ENCODE measurements around the gene WDR1.

WDR1 gene

GRCh38 chr4:10099499-10100325 lies 16.9 kb downstream of the WDR1 start:
- no peak for DNase-seq (ENCODE audit: low read depth, low spot score)

DNA sequence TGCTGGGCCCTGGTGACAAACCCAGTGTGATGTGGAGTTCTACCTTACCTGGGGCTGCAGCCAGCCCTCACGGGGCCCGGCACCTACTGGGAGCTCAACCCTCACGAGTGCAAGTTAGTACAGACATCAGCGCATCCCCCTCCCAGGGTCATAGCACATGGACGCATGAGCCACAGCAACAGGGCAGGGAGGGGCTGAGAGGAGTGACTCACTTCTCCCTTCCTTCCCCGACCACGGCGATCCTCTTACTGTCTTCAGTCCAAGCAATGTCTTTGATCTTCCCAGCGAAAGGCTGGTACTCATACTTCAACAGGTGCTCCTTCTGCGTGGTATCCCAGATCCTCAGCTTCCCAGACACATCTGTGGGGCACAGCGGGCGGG lies 17.8 kb downstream of the WDR1 start:
- DNase-seq (ENCODE audit: low read depth, low spot score): peak; percentile 67

GRCh38 chr4:10097906-10098779 lies 18.5 kb downstream of the WDR1 start:
- DNase-seq (ENCODE audit: low read depth, low spot score): peak; percentile 64

- no peak for DNase-seq (ENCODE audit: low read depth, low spot score)
These were observed 19.6 kb downstream of the WDR1 start for GRCh38 chr4:10096978-10097335.

DNA sequence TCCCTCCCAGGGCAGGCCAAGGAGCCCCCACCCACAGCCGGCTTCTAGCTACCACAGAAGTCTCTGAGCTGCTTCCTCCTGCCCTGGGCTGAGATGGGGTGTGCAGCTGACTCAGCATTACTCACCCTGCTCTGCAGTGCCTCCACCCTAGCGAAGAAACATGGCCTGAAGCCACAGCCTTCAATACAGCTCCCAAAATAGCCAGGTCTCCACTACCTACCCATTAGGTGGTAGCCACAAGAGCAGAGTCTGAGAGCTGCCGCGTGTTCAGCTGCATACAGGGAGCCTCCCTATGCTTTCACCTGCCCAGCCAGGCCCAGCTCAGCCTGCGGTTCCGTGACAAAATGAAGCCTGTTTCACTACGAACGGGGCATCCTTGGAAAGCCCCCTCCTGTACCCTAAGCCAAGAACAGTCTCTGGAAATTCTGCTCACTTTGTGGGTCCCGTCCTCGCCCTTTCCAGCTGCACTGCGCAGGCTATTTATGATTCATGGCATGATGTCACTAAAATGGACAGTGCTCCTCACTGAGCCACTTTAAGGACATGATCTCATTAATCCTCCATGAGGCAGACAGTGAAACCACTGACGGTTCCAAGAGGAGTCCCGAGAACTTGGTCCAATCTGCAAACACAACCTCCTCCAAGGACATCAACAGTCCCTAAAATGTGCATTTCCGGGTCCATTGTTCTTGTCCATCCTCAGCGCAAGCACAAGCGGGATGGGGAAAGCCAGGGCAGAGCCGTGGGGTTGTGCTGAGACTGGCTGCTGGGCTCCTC lies 20.2 kb downstream of the WDR1 start:
- peak; percentile 94 for DNase-seq (ENCODE audit: low read depth, low spot score)

DNA sequence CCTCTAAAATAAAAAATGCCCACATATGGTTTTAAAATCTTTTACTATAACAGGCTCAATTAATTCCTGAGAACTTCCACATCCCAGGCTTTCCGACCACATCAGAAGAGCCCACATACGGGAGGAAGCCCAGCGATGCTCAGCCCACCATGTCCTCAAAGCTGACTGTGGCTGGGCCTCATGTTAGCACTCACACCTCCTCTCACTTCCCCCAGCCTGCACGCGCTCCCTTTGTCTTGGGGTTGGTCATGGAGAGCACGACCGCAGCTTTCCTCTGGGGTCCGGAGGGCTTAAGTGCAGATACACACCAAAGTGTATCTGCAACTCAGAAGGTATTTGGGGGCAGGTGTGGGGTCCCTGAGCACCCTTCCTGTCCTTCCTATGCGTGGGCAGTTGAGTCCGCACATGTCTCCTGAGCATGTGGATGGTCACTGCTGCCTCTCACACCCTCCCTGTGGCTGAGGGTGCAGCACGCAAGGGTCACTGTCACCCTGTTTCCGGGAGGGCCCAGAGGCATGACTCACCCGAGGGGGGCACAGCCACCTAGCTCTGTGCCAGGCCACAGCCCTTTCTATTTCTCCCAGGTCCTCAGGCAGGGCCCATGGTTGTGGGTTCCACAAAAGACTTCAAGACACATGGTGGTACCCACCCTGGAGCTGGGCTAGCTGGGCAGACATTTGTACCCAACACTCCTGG lies 21.2 kb downstream of the WDR1 start:
- no peak for DNase-seq (ENCODE audit: low read depth, low spot score)

GRCh38 chr4:10094841-10095240 lies 21.8 kb downstream of the WDR1 start:
- no peak for DNase-seq (ENCODE audit: low read depth, low spot score)

DNA sequence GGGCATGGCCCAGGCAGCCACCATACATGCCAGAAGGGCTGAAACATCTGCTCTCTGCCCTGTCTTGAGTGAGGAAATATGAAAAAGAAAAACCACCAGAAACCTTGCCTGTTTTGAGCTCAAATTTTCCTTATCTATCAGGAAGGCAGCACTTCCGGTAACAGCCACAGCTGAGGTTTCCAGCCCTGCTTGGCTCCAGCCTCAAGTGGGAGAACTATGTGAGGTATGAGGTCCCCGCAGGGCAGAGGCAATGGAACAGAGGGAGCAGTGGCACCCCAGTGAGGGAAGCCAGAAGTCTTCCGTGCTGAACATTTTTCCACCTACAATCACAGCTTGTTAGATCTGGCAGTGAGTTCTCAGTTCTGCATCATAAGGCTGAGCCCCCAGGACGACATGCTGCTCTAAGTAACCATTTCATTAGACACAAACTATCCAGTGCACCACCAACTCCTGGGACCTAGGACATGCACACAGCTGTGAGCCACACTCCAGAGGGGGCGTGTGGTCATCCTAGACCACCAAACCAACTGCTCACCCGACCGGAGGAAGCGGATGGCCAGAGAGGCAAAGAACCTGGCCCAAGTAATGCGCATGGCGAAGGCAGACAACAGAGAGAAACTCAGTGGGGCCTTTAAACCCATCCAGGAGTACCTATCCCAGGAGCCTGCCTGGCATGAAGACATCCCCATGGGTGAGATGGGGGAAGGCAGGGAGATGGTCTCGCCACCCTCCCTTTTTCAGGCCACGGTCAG lies 22.6 kb downstream of the WDR1 start:
- DNase-seq (ENCODE audit: low read depth, low spot score): peak; percentile 96

GRCh38 chr4:10093271-10093621 lies 23.4 kb downstream of the WDR1 start:
- no peak for DNase-seq (ENCODE audit: low read depth, low spot score)

DNA sequence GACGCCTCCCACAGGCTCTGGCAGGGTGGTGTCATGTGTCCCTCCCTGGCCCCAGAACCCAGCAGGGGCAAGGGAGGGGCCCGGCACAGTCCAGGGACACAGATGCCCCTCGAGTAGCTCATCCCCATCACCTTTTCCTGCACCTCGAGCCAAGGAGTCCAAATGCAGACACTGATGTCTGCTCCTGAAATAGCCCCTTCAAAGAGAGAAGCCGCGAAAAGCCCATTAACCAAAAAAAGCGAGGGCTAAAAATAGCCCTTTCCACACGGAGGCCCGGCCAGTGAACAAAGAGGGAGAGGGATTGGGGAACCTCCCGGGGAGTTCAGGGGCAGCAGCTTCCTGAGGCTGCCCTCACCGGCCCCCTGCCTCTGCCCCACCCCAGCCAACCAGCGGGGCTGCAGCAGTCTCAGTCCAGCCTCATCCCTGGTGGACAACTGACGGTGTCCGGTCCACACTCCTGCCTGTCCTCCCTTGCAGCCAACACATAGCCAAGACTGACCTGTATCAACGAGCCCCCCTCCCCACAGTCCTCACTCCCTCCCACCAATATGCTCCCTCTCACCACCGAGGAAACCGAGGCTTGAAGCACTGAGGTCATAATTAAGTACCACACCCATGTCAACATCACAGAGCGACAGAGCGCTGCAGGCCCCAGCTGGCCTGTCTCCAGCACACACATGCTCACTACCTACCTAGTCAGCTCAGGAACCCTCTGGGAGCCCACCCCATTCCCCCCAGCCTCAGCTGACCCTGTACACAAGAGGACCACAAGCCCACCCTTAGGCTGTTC lies 23.9 kb downstream of the WDR1 start:
- DNase-seq (ENCODE audit: low read depth, low spot score): no peak

- no peak for DNase-seq (ENCODE audit: low read depth, low spot score)
These were observed 24.9 kb downstream of the WDR1 start for GRCh38 chr4:10091531-10092181.

DNA sequence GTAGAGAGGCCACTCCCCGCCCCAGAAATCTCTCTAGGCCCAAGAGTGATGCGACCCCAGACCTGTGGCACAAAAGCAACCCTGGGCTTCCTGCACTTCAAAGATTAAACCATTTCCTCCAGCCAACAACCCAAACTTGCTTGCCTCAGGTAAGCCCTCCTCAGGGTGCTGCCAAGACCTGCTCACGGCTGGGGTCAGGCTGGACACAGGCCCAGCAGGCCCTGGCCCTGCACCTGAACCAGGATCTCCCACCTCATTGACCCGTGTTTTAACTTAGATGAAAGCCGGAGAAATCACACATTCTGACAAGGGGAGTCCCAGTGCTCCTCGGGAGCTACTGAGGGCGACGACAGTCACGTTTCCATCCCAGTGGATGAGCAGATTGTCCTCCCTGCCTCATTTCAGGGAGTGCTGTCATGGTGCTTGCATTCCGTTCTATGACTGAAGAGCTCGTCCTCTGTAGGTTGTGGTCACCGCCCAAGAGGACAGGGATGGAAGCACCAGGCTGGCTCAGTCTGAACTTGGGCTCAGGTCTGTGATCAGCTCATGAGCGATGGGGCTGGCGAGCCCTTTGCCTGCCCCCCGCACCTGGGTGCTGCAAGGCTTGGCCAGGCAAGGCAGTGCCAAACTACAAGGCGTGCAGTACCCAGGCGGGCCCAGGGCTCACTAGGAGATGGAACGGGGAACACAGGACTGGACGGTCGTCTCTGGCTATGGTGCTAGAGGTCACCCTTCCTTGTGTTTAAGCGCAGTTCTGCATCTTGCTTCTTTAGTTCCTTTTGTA lies 25.9 kb downstream of the WDR1 start:
- no peak for DNase-seq (ENCODE audit: low read depth, low spot score)

DNA sequence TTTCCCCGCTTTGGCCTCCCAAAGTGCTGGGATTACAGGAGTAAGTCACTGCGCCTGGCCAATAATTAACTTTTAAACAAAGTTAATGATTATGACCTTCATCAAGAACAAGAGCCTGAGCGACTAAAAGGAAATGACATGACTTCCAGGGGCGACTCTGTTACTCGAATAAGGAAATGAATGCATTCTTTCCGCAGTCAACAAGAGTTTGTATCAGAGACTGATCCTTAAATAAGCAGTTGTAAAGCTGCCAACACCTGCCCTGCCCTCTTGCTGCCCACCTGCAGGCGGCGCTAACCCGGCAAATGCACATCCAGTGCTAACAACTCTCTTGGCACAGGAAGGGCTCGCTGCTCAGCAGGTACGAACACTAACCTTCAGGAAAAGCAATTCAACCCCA lies 27.3 kb downstream of the WDR1 start:
- no peak for DNase-seq (ENCODE audit: low read depth, low spot score)

GRCh38 chr4:10088135-10089010 lies 28.2 kb downstream of the WDR1 start:
- no peak for DNase-seq (ENCODE audit: low read depth, low spot score)

DNA sequence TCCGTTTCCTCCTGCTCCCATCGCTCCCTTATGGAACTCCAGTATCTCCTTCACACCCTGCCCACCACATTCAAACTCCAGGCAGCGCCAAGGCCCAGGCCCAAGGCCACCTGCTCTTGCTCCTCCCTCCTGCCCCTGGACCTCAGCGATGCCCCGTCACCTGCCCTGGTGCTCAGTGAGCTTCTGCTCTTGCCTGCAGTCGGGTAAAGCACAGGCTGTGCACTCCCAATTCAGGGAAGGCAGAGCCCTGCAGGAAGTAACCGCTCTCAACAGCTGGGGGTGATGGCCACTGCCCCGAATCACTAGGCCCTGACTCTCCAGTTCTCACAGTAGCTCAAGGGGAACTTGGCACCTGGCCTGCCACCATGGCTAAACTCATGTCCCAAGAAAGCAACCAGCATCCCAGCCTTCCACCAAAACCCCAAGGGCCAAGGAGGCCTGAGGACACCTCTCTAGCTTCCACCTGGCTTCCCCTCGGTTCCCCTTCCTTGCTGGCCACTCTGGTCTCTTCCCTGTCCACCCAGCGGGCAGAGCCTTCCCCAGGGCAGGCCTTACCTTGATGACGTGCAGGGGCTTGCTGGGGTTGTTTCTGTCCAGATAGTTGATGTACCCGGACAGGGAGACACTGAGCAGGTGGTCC lies 29.3 kb downstream of the WDR1 start:
- DNase-seq (ENCODE audit: low read depth, low spot score): no peak

DNA sequence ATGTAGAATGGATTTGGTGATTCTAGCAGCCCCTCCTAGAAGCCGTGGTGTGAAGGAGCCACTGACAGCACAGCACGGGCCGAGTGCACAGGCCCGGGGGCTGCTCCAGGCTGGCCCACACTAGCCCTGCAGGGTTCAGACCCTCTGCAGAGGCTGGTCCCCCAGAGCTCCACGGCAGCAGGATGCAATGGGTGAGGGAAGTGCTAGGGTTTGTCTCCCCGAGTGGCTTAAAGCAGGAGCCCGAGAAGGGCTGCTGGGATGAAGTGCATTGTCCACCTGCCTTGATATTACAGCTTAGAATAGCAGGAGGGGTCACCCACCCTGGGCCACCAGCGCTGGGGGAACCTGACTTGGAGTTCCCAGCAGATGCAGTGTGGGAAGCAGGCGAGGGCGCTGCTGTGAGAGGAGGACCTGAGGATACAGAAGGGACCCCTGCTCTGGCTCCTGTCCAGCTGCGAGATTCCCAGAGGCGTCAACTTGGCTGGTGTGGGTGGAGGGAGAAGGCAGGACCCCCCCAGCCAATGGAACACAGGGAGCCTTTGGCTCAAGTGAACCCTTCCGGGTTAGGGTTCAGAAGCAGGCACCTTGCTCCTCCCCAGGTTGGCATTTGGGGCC lies 30.0 kb downstream of the WDR1 start:
- DNase-seq (ENCODE audit: low read depth, low spot score): no peak

Data from astrocyte of the hippocampus (primary cell).